NCI-H1694 treated with DMSO at 0.1 percent for 48 hours (cell line): ENCODE results near the gene NPY2R.

ENCODE experiments used
- DNase-seq: peaks from one replicate; lab custom pipeline; 2025; lab: John Stamatoyannopoulos, UW

The NPY2R gene

DNA sequence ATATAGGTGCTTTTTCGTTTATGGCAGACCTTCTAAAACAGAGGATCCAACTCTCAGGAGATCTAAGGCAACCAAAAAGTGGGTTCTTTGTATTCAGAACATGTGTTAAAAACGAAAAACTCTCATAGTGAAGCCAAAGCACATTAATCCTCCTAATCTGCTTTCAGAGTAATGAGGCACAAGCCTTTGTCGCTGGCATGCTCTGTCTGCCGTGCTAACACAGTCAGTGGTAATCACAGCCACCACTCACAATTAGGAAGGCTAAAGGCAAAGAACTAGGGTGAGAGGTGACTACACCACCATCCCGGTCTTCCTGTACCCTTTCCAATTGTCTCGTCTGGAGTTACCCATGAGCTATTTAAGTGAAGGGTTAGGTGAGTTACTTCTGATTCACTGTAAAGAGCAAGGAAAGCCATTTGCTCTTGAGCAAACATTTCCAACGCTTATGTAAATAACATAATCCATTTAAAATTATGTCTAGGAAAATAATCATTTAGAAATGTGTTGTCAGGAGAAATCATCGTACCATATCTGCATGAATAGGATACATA, 40.7 kb downstream of the NPY2R start:
- no peak for DNase-seq

- no peak for DNase-seq
Measured at GRCh38 chr4:155252327-155252726, 43.9 kb downstream of the NPY2R start.

DNA sequence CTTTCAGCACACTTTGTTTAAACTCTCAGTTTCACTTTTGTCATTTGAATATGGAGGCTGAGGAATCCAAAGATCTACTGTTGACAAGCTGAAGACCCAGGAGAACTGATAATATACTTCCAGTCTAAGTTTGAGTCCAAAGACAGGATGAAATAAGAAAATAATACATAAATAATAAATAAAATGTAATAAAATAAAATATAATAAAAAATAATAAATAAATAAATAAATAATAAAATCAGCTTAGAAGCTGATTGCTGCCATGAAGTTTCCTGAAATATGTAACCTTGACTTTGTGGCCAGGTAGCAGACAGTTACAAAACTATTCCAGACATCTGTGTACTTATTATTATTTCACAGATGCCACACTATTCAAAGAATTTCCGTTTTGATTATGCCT, 55.0 kb downstream of the NPY2R start:
- no peak for DNase-seq

DNA sequence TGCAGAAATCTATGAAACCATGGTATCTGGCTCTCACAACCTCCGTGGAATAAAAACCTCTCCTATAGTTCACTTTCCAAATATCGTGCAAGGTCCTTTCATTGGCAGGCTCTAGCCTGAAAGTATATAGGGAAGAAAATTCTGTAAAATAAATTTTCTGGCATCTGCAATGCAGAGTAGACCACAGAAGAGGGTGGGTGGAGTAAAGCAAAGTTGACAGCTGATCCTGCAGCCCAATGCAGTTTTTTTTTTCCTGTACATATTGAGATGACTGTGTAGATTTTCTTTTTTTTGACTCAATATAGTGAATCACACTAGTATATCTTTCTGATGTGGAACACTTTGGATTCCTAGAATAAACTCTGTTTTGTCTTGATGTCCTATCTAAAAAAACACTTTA, 56.7 kb downstream of the NPY2R start:
- DNase-seq, result no peak
